OCI-LY7 (cell line): ENCODE results near the gene HSD3B1.
"Not testable (repeated sequence)": the region's sequence is repeated elsewhere in the genome, so short reads cannot be mapped to it uniquely, and the experiment has no call there.

Experiments
- EZH2phosphoT487 ChIP-seq: fragments of 200-600 bp; sonication (generic); IDR thresholded peaks from 2 replicates; pipeline ENCODE4 v1.6.1; 2018; ENCODE audit warnings: low read depth, borderline replicate concordance, mild to moderate bottlenecking, mixed run types, antibody characterized with exemption, low read length, moderate library complexity, mixed read lengths
- TF ChIP-seq, protein P1 (sequence below): fragments of 200-600 bp; sonication (generic); conservative IDR thresholded peaks from 2 replicates; pipeline ENCODE4 v1.5.1; 2014; ENCODE audit warnings: mild to moderate bottlenecking, antibody characterized with exemption, low read length, moderate library complexity, mixed read lengths

- TF ChIP-seq, protein P1, sequence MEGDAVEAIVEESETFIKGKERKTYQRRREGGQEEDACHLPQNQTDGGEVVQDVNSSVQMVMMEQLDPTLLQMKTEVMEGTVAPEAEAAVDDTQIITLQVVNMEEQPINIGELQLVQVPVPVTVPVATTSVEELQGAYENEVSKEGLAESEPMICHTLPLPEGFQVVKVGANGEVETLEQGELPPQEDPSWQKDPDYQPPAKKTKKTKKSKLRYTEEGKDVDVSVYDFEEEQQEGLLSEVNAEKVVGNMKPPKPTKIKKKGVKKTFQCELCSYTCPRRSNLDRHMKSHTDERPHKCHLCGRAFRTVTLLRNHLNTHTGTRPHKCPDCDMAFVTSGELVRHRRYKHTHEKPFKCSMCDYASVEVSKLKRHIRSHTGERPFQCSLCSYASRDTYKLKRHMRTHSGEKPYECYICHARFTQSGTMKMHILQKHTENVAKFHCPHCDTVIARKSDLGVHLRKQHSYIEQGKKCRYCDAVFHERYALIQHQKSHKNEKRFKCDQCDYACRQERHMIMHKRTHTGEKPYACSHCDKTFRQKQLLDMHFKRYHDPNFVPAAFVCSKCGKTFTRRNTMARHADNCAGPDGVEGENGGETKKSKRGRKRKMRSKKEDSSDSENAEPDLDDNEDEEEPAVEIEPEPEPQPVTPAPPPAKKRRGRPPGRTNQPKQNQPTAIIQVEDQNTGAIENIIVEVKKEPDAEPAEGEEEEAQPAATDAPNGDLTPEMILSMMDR = not testable (repeated sequence)
- TF ChIP-seq EZH2phosphoT487 = not testable (repeated sequence)
Measured at GRCh38 chr1:119517667-119518066, 10.7 kb downstream of the HSD3B1 start.
